Suprapubic skin (tissue), 4 donors: ENCODE results near the gene CDC42EP4.

Source experiments
- POLR2A ChIP-seq, 2 donors: fragments of 450-650 bp; IDR thresholded peaks; one replicate each; pipeline ENCODE4 v1.6.1; 2017; ENCODE audit warnings: antibody characterized with exemption in 2 of 2, mild to moderate bottlenecking in 2 of 2, moderate library complexity in 2 of 2
- POLR2AphosphoS5 ChIP-seq, 3 donors: sonication (generic); formaldehyde crosslinking; IDR thresholded peaks; one replicate each; pipeline ENCODE4 v1.6.1; 2017; ENCODE audit warnings: antibody characterized with exemption in 3 of 3
- TF ChIP-seq, protein P1 (sequence below), 2 donors: fragments of 200-600 bp in 1 of 2; fragments of 450-650 bp in 1 of 2; sonication (generic) in 1 of 2; IDR thresholded peaks; one replicate each; pipeline ENCODE4 v1.5.1; 2016 to 2019; ENCODE audit warnings: antibody characterized with exemption in 2 of 2, mild to moderate bottlenecking in 1 of 2, moderate library complexity in 1 of 2

DNA sequence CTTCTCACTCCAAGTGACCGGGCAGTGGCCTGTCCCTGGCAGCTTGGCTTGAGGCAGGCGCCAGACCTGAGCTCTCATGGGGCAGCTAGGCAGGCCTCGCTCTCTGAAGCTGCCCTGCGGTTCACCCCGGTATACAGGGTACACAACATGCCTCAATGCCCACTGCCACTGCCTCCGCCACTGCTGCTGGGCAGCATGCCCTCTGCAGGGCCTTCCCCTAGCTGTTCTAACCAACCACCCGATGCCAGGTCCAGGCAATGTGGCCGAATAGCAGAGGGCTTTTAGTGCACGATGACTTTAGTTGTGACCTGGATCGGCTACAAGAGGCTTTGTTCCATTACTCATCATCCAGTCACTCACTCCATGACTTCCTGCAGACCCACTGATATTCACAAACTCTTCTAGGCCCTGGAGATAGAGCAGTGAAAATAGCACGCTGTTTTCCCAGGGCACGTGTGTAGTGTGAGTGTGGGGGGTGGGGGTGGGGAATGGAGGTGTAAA is 19.7 kb downstream of the CDC42EP4 start:
- TF ChIP-seq, protein P1, sequence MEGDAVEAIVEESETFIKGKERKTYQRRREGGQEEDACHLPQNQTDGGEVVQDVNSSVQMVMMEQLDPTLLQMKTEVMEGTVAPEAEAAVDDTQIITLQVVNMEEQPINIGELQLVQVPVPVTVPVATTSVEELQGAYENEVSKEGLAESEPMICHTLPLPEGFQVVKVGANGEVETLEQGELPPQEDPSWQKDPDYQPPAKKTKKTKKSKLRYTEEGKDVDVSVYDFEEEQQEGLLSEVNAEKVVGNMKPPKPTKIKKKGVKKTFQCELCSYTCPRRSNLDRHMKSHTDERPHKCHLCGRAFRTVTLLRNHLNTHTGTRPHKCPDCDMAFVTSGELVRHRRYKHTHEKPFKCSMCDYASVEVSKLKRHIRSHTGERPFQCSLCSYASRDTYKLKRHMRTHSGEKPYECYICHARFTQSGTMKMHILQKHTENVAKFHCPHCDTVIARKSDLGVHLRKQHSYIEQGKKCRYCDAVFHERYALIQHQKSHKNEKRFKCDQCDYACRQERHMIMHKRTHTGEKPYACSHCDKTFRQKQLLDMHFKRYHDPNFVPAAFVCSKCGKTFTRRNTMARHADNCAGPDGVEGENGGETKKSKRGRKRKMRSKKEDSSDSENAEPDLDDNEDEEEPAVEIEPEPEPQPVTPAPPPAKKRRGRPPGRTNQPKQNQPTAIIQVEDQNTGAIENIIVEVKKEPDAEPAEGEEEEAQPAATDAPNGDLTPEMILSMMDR (IDR thresholded peaks at IDR 0.05), result no peak
- TF ChIP-seq POLR2A (IDR thresholded peaks at IDR 0.05), result no peak
- TF ChIP-seq POLR2AphosphoS5 (IDR thresholded peaks at IDR 0.05), result no peak
